Left cardiac atrium (tissue), 4 donors: Measurements from ENCODE around the gene PDLIM3. TPM values are rescaled to one million over a fixed set of nuclear protein-coding genes. Genes with fewer than 3 reads are reported as not detected.
A peak's percentile ranks its signal among the peaks of the same experiment; 100 is the strongest.
"Not testable (repeated sequence)": the region's sequence is repeated elsewhere in the genome, so short reads cannot be mapped to it uniquely, and the experiment has no call there.

Experiments
- ATAC-seq, 2 donors: fragments of 200-7000 bp; cut with Tn5 transposase; one replicate each; pipeline ENCODE4 v1.9.1; 2020; ENCODE audit warnings: mild to moderate bottlenecking in 2 of 2, moderate library complexity in 2 of 2
- DNase-seq: peaks from one replicate; pipeline ENCODE4 v3.0.0-alpha.2; 2020
- intact Hi-C, 2 donors: fragments of 100-400 bp; cut with DNase I; formaldehyde crosslinking; loops; one replicate each; pipeline versions ENCODE4 v1.14.1 to v1.15.1; 2022 to 2023
- total RNA-seq, 2 donors: library from RNA; stranded (reverse); fragmentation: NEBNext Ultra II Directional; extraction: Animal tissue kit (Norgen Biotek cat#: 25700); gene quantifications; one replicate each; pipeline ENCODE4 v1.2.1, GENCODE V29; 2021
- donor health status: DM: no; HTN: yes; CAD: no.
- donor health status: DM: no; HTN: yes; CAD: no; lungs with severe emphysema.
- donor health status: DM: yes; HTN: yes; CAD: no.
- donor health status: Dilated cardiomyopathy.

Gene PDLIM3
- total RNA-seq, 2 donors from 2014 or later: 319 to 692 TPM

- peak in 1 of 2 donors; percentile 31 for ATAC-seq
- intact Hi-C loops: not testable (repeated sequence)
These were observed 24.1 kb upstream of the PDLIM3 start for GRCh38 chr4:185559251-185559914.

GRCh38 chr4:185554365-185555126 lies 19.2 kb upstream of the PDLIM3 start:
- DNase-seq (no peak), ATAC-seq (peak; percentile 61 to 73)
- intact Hi-C loops: no loop called here

More at GRCh38 chr4:185559251-185559914, 24.1 kb upstream of the PDLIM3 start:
- DNase-seq: not testable (repeated sequence)

- DNase-seq: no peak
- intact Hi-C loops: no loop called here
- ATAC-seq: no peak
These were observed 16.9 kb upstream of the PDLIM3 start for GRCh38 chr4:185552254-185552653.

- ATAC-seq: no peak
These were observed 15.6 kb upstream of the PDLIM3 start for GRCh38 chr4:185550933-185551332.

GRCh38 chr4:185549095-185549639 lies 13.9 kb upstream of the PDLIM3 start:
- DNase-seq: no peak
- ATAC-seq: no peak
- intact Hi-C loops: no loop called here

More at GRCh38 chr4:185550933-185551332, 15.6 kb upstream of the PDLIM3 start:
- no peak for DNase-seq
- intact Hi-C loops: no loop called here

GRCh38 chr4:185548587-185548986 lies 13.3 kb upstream of the PDLIM3 start:
- ATAC-seq (no peak), DNase-seq (no peak)
- intact Hi-C loops: no loop called here

GRCh38 chr4:185546335-185546734 lies 11.0 kb upstream of the PDLIM3 start:
- intact Hi-C loops: no loop called here
- no peak for DNase-seq
- no peak for ATAC-seq

- ATAC-seq: peak; percentile 85 to 94
- DNase-seq: peak; percentile 72
- intact Hi-C loops: no loop called here
These were observed 7.5 kb upstream of the PDLIM3 start for GRCh38 chr4:185542626-185543315.

GRCh38 chr4:185541251-185541727 lies 6.0 kb upstream of the PDLIM3 start:
- intact Hi-C loops: no loop called here
- ATAC-seq (peak; percentile 46 to 76), DNase-seq (peak; percentile 80)

GRCh38 chr4:185540487-185541120 lies 5.3 kb upstream of the PDLIM3 start:
- intact Hi-C loops: no loop called here
- no peak for DNase-seq
- no peak for ATAC-seq

- intact Hi-C loops: no loop called here
These were observed 4.7 kb upstream of the PDLIM3 start for GRCh38 chr4:185540040-185540439.

GRCh38 chr4:185538806-185539205 lies 3.5 kb upstream of the PDLIM3 start:
- intact Hi-C loops: loop anchor here (5.0 to 10.0 kb wide), 2 partner anchors 56 to 58 kb away; no protein-coding TSS in a partner anchor
- no peak for ATAC-seq

More at GRCh38 chr4:185540040-185540439, 4.7 kb upstream of the PDLIM3 start:
- DNase-seq (no peak), ATAC-seq (no peak)

GRCh38 chr4:185536411-185536709 lies 1.1 kb upstream of the PDLIM3 start:
- DNase-seq (peak; percentile 63), ATAC-seq (peak in 1 of 2 donors; percentile 53)
- intact Hi-C loops: loop anchor here (5.0 to 10.0 kb wide), 2 partner anchors 58 to 61 kb away; no protein-coding TSS in a partner anchor

More at GRCh38 chr4:185538806-185539205, 3.5 kb upstream of the PDLIM3 start:
- DNase-seq: no peak

GRCh38 chr4:185535612-185536410 lies 504 bp upstream of the PDLIM3 start:
- DNase-seq (no peak), ATAC-seq (no peak)
- intact Hi-C loops: loop anchor here (2.0 to 10.0 kb wide), 3 partner anchors 31 to 61 kb away; no protein-coding TSS in a partner anchor

- DNase-seq (no peak), ATAC-seq (peak; percentile 58 to 64)
- intact Hi-C loops: loop anchor here (2.0 to 10.0 kb wide), 2 partner anchors 32 to 60 kb away; no protein-coding TSS in a partner anchor
These were observed 819 bp downstream of the PDLIM3 start for GRCh38 chr4:185534511-185534865.

- intact Hi-C loops: loop anchor here in 1 of 2 donors (10.0 kb wide), 1 partner anchor 62 kb away; no protein-coding TSS in a partner anchor
- ATAC-seq: no peak
These were observed 2.4 kb downstream of the PDLIM3 start for GRCh38 chr4:185532795-185533324.

GRCh38 chr4:185532293-185532692 lies 3.0 kb downstream of the PDLIM3 start:
- peak; percentile 31 to 51 for ATAC-seq
- intact Hi-C loops: loop anchor here in 1 of 2 donors (10.0 kb wide), 1 partner anchor 63 kb away; no protein-coding TSS in a partner anchor
- DNase-seq: peak; percentile 64

More at GRCh38 chr4:185532795-185533324, 2.4 kb downstream of the PDLIM3 start:
- no peak for DNase-seq
